ENCODE measurements around the gene TMEM44.

The TMEM44 gene

DNA sequence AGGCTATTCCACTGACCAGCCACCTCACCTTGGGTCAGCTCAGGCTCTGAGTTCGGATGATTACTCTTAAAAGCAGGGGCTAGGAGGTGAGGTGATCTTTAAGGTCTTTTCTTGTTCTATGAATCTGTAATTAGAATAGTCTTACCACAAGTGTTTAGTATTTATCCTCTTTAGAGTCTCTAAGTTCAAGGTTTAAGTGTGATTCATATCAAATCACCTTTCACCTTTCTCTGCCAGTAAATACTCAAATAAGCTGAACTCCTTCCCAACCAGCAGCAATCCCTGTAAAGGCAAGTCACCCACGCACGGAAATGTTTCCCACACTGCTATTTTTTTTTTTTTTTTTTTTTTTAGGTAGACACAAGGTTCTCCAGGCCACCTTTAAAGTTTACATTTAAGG is 14.5 kb upstream of the TMEM44 start:
- H2AFZ ChIP-seq (ENCODE audit: low read depth, low read length): no peak overlapping the region
- H3K36me3 ChIP-seq (replicated peaks; ENCODE audit: low read depth, low read length): peaks cover 67% of the 10 kb centered on the region
- no peak for TF ChIP-seq EZH2phosphoT487 (IDR thresholded peaks at IDR 0.05; ENCODE audit: low read depth)
- TF ChIP-seq, protein P1, sequence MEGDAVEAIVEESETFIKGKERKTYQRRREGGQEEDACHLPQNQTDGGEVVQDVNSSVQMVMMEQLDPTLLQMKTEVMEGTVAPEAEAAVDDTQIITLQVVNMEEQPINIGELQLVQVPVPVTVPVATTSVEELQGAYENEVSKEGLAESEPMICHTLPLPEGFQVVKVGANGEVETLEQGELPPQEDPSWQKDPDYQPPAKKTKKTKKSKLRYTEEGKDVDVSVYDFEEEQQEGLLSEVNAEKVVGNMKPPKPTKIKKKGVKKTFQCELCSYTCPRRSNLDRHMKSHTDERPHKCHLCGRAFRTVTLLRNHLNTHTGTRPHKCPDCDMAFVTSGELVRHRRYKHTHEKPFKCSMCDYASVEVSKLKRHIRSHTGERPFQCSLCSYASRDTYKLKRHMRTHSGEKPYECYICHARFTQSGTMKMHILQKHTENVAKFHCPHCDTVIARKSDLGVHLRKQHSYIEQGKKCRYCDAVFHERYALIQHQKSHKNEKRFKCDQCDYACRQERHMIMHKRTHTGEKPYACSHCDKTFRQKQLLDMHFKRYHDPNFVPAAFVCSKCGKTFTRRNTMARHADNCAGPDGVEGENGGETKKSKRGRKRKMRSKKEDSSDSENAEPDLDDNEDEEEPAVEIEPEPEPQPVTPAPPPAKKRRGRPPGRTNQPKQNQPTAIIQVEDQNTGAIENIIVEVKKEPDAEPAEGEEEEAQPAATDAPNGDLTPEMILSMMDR (IDR thresholded peaks at IDR 0.05; ENCODE audit: low read depth, low read length): no peak
- H3K4me1 ChIP-seq (ENCODE audit: low read length): peaks cover 23% of the 10 kb centered on the region
- no peak overlapping the region for H3K4me3 ChIP-seq (ENCODE audit: low read length)
- no peak overlapping the region for H3K9ac ChIP-seq (ENCODE audit: low read length)
- no peaks in the 10 kb centered on the region for H3K27me3 ChIP-seq (ENCODE audit: low read depth, low read length)
- H3K27ac ChIP-seq (ENCODE audit: low read length): no peak overlapping the region
- H4K20me1 ChIP-seq (ENCODE audit: insufficient read depth, low read length): peaks cover 6% of the 10 kb centered on the region; the same call in 1 of the 2 replicates
- H3K9me3 ChIP-seq (ENCODE audit: insufficient read depth, low read length): no peaks in the 10 kb centered on the region
- H3K79me2 ChIP-seq (ENCODE audit: low read length): peaks cover 8% of the 10 kb centered on the region; the same call in 1 of the 2 replicates
- H3K4me2 ChIP-seq (ENCODE audit: low read length): no peak overlapping the region

DNA sequence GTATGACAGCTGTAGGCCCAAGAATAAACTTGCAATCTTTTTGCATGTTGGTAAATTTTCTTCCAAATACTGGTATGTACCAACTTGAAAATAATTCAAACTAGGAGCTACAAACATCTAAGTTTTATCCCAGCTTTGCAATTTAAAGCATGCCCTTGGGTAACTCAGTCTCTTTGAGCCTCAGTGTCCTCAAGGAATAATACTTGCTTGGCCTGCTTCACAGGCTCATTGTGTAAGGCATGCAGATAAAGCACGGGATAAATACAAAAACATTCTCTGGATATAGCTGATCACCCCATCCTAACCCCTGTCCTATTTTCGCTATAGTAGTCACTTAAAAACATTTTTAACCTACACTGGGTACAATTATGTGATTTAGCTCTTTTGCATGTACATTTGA is 9.6 kb upstream of the TMEM44 start:
- Histone ChIP-seq H3K4me2 (ENCODE audit: low read length) (no peak overlapping the region), H3K36me3 (replicated peaks; ENCODE audit: low read depth, low read length) (peaks cover 51% of the 10 kb centered on the region), H3K79me2 (ENCODE audit: low read length) (peaks cover 6% of the 10 kb centered on the region; the same call in 1 of the 2 replicates), H3K4me3 (ENCODE audit: low read length) (no peak overlapping the region), H3K4me1 (ENCODE audit: low read length) (peaks cover 19% of the 10 kb centered on the region), H4K20me1 (ENCODE audit: insufficient read depth, low read length) (peaks cover 6% of the 10 kb centered on the region; the same call in 1 of the 2 replicates), H3K9me3 (ENCODE audit: insufficient read depth, low read length) (no peaks in the 10 kb centered on the region), H3K27ac (ENCODE audit: low read length) (no peak overlapping the region), H2AFZ (ENCODE audit: low read depth, low read length) (no peak overlapping the region), H3K9ac (ENCODE audit: low read length) (no peak overlapping the region), H3K27me3 (ENCODE audit: low read depth, low read length) (no peaks in the 10 kb centered on the region)
- TF ChIP-seq, protein P1 (IDR thresholded peaks at IDR 0.05; ENCODE audit: low read depth, low read length): no peak
- TF ChIP-seq EZH2phosphoT487 (IDR thresholded peaks at IDR 0.05; ENCODE audit: low read depth): no peak

DNA sequence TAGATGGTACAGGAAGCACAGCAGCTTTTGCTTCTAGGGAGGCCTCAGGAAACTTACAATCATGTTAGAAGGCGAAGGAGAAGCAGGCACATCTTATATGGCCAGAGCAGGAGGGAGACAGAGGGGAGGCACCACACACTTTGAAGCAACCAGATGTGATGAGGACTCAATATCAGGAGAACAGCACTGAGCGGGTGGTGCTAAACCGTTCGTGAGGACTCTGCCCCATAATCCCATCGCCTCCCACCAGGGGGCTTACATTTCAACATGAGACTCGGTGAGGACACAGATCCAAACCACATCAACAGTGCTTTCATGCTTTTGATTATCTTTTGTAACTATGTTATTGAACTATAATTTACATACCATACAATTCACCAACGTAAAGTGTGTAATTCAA is 7.6 kb upstream of the TMEM44 start:
- Histone ChIP-seq H3K36me3 (replicated peaks; ENCODE audit: low read depth, low read length) (peaks cover 41% of the 10 kb centered on the region), H3K27ac (ENCODE audit: low read length) (no peak overlapping the region)

DNA sequence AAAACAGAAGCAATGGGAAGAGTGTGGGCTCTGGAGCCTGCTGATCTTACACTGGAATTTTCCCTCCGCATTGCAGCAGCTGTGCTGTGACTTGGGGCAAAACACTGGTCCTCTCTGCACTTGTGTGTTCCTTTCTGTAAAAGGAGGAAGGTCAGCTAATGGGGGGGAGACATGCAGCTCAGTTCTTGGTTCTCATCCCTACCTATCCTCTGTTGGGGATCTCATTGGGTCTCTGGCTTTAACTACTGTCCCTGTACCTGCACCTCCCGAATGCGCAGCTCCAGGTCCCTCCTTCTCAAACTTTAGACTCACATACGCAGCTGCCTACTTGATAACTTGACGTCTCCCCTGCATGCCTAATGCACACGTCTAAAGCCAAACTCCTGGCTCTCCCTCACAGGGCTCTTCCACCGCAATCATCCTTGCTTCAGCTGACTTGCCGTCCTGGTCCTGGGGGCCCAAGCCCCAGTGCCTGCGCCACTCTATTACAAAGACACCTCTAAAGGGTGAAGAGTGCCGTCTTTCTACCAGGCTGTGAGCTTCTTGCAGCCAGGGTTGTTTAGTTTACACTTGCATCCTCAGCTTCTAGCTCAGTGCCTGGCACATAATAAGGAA is 5.9 kb upstream of the TMEM44 start:
- Histone ChIP-seq H3K9me3 (ENCODE audit: insufficient read depth, low read length) (no peaks in the 10 kb centered on the region), H3K27me3 (ENCODE audit: low read depth, low read length) (no peaks in the 10 kb centered on the region), H3K36me3 (replicated peaks; ENCODE audit: low read depth, low read length) (peaks cover 31% of the 10 kb centered on the region), H3K27ac (ENCODE audit: low read length) (no peak overlapping the region), H4K20me1 (ENCODE audit: insufficient read depth, low read length) (no peaks in the 10 kb centered on the region), H2AFZ (ENCODE audit: low read depth, low read length) (no peak overlapping the region), H3K4me3 (ENCODE audit: low read length) (no peak overlapping the region), H3K79me2 (ENCODE audit: low read length) (no peaks in the 10 kb centered on the region), H3K4me2 (ENCODE audit: low read length) (no peak overlapping the region), H3K9ac (ENCODE audit: low read length) (no peak overlapping the region), H3K4me1 (ENCODE audit: low read length) (no peaks in the 10 kb centered on the region)
- no peak for TF ChIP-seq EZH2phosphoT487 (IDR thresholded peaks at IDR 0.05; ENCODE audit: low read depth)
- TF ChIP-seq, protein P1 (IDR thresholded peaks at IDR 0.05; ENCODE audit: low read depth, low read length): no peak

More for the DNA sequence above, 7.6 kb upstream of the TMEM44 start:
- H3K4me2 ChIP-seq (ENCODE audit: low read length): no peak overlapping the region
- H2AFZ ChIP-seq (ENCODE audit: low read depth, low read length): no peak overlapping the region
- no peaks in the 10 kb centered on the region for H3K9me3 ChIP-seq (ENCODE audit: insufficient read depth, low read length)
- peaks cover 6% of the 10 kb centered on the region; the same call in 1 of the 2 replicates for H3K79me2 ChIP-seq (ENCODE audit: low read length)
- no peak overlapping the region for H3K9ac ChIP-seq (ENCODE audit: low read length)
- H3K27me3 ChIP-seq (ENCODE audit: low read depth, low read length): no peaks in the 10 kb centered on the region
- H3K4me1 ChIP-seq (ENCODE audit: low read length): peaks cover 15% of the 10 kb centered on the region
- no peak for TF ChIP-seq EZH2phosphoT487 (IDR thresholded peaks at IDR 0.05; ENCODE audit: low read depth)
- TF ChIP-seq, protein P1 (IDR thresholded peaks at IDR 0.05; ENCODE audit: low read depth, low read length): peak; percentile 34
- peaks cover 6% of the 10 kb centered on the region; the same call in 1 of the 2 replicates for H4K20me1 ChIP-seq (ENCODE audit: insufficient read depth, low read length)
- no peak overlapping the region for H3K4me3 ChIP-seq (ENCODE audit: low read length)
